Heart right ventricle (tissue), 16 donors: ENCODE results near the gene DEFB112. TPM values are rescaled to one million over a fixed set of nuclear protein-coding genes. Genes with fewer than 3 reads are reported as not detected.

Experiments used
- ATAC-seq, 8 donors: fragments of 200-7000 bp; cut with Tn5 transposase; one replicate each; pipeline ENCODE4 v1.9.1; 2020; ENCODE audit warnings: mild to moderate bottlenecking in 8 of 8, moderate library complexity in 8 of 8, moderate number of reproducible peaks in 1 of 8
- DNase-seq, 2 donors: peaks; one replicate each; pipeline ENCODE4 v3.0.0-alpha.2; 2020
- H3K27ac ChIP-seq, 10 donors: fragments of 200-600 bp; sonication (generic) in 2 of 10; one replicate each; pipeline versions ENCODE4 v1.5.0 to v1.8.0; 2020 to 2022; ENCODE audit warnings: mild to moderate bottlenecking in 3 of 10
- H3K27me3 ChIP-seq, 7 donors: fragments of 200-600 bp; one replicate each; pipeline ENCODE4 v1.8.0; 2021 to 2022; ENCODE audit warnings: mild to moderate bottlenecking in 2 of 7
- H3K36me3 ChIP-seq, 9 donors: fragments of 200-600 bp; sonication (generic) in 1 of 9; one replicate each; pipeline versions ENCODE4 v1.5.0 to v1.8.0; 2020 to 2022; ENCODE audit warnings: mild to moderate bottlenecking in 2 of 9
- H3K4me1 ChIP-seq, 9 donors: fragments of 200-600 bp; sonication (generic) in 1 of 9; one replicate each; pipeline versions ENCODE4 v1.5.0 to v1.8.0; 2020 to 2022; ENCODE audit warnings: mild to moderate bottlenecking in 4 of 9
- H3K4me3 ChIP-seq, 10 donors: fragments of 200-600 bp; sonication (generic) in 2 of 10; one replicate each; pipeline versions ENCODE4 v1.5.0 to v1.8.0; 2020 to 2022; ENCODE audit warnings: mild to moderate bottlenecking in 7 of 10, moderate library complexity in 2 of 10
- H3K9me3 ChIP-seq, 11 donors: fragments of 200-600 bp in 10 of 11; sonication (generic) in 2 of 11; one replicate each; pipeline versions ENCODE4 v1.5.0 to v1.8.0; 2013 to 2022; ENCODE audit warnings: mild to moderate bottlenecking in 2 of 11, control low read depth in 1 of 11, moderate library complexity in 1 of 11
- WGBS, 2 donors: extraction: QIAGEN DNeasy Blood & Tissue Kit; methylation state at CpG; one replicate each; pipeline ENCODE4 v1.1.7; 2013; ENCODE audit warnings: inconsistent platforms in 1 of 2; 5-methylcytosine and 5-hydroxymethylcytosine counted together
- intact Hi-C, 10 donors: fragments of 100-400 bp; cut with DNase I; formaldehyde crosslinking; loops; one replicate each; pipeline versions ENCODE4 v1.11.1 to v1.14.2; 2022
- polyA plus RNA-seq, 2 donors: library from polyadenylated mRNA; stranded (reverse); fragments of 200-250 nt; gene quantifications; one replicate each; pipeline ENCODE4 v1.2.3, GENCODE V29; 2013
- total RNA-seq, 10 donors: library from RNA; stranded (reverse); fragmentation: NEBNext Ultra II Directional in 3 of 10; extraction: Animal tissue kit (Norgen Biotek cat#: 25700) in 3 of 10; gene quantifications; one replicate each; pipeline versions ENCODE4 v1.2.1 to v1.2.4, GENCODE V29; 2021 to 2023
- TF ChIP-seq, protein P1 (sequence below), 9 donors: fragments of 200-600 bp; sonication (generic) in 2 of 9; IDR thresholded peaks; one replicate each; pipeline versions ENCODE4 v1.5.0 to v1.8.0; 2021 to 2022; ENCODE audit warnings: antibody characterized with exemption in 9 of 9, mild to moderate bottlenecking in 5 of 9, moderate library complexity in 1 of 9
- donor health status: Arrhythmogenic right ventricular cardiomyopathy.
- donor health status: ischemic (EF 13 %, LVEDD 7.1; RV severe dilation, severe dysfunction).
- donor health status: healthy with polysubstance abuse.
- donor health status: DM: no; HTN: yes; CAD: no.
- donor health status: DM: no; HTN: no; CAD: no.
- donor health status: ischemic (EF 25% LVEDD 6.9; RV normal size, moderate dysfunction).
- donor health status: ischemic (EF 25% LVEDD 5.7; RV mildly dilated, moderate dysfunction).
- donor health status: healthy.
- donor health status: DM: yes; HTN: yes; CAD: no.
- donor health status: Ischemic cardiomyopathy.
- donor health status: ischemic (EF 35%, LVEDD 5.7; RV mildly dilated, moderate dysfunction).
- donor health status: nonischemic (EF 11% LVEDD 7.7; RV severe dilation, severe dysfunction).
- donor health status: DM: yes; HTN: yes; CAD: no.
- donor health status: PGD.
- donor health status: ischemic (EF 29% LVEDD 5.4; RV normal size, mild dysfunction).
- donor health status: nonischemic (EF 23%, LVEDD 6.1; RV moderate dilation, normal function).

Gene DEFB112
- total and polyA plus RNA-seq, 12 donors = not detected

DNA sequence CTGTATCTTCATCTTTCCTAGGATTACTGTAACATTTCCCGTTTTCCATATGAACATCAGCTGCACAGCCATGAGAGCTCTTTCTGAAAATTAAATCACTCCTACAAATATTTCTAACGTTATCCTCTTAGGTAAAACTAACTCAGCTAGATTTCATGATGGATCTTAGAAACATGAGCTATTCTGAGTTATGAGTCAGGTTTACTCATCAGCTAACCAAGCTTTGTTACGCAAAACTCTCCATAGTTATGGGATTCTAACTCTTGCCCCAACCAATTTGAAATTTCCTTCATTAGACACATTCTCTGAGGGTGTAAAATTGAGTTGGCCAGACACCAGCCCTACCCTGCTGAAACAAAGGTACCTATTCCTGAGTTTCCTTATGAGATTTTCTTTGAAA, 41.9 kb downstream of the DEFB112 start:
- no peak overlapping the region for H3K27ac ChIP-seq
- 75 to 81% methylated on average over 3 of the region's 3 CpGs for WGBS, 2 donors
- ATAC-seq (no peak), DNase-seq (no peak)
- no peaks in the 10 kb centered on the region for H3K36me3 ChIP-seq
- intact Hi-C loops = no loop called here
- H3K4me3 ChIP-seq = no peak overlapping the region
- H3K9me3 ChIP-seq = no peaks in the 10 kb centered on the region
- H3K4me1 ChIP-seq = no peaks in the 10 kb centered on the region
- H3K27me3 ChIP-seq = no peaks in the 10 kb centered on the region
- TF ChIP-seq, protein P1, sequence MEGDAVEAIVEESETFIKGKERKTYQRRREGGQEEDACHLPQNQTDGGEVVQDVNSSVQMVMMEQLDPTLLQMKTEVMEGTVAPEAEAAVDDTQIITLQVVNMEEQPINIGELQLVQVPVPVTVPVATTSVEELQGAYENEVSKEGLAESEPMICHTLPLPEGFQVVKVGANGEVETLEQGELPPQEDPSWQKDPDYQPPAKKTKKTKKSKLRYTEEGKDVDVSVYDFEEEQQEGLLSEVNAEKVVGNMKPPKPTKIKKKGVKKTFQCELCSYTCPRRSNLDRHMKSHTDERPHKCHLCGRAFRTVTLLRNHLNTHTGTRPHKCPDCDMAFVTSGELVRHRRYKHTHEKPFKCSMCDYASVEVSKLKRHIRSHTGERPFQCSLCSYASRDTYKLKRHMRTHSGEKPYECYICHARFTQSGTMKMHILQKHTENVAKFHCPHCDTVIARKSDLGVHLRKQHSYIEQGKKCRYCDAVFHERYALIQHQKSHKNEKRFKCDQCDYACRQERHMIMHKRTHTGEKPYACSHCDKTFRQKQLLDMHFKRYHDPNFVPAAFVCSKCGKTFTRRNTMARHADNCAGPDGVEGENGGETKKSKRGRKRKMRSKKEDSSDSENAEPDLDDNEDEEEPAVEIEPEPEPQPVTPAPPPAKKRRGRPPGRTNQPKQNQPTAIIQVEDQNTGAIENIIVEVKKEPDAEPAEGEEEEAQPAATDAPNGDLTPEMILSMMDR (IDR thresholded peaks at IDR 0.05) = no peak

DNA sequence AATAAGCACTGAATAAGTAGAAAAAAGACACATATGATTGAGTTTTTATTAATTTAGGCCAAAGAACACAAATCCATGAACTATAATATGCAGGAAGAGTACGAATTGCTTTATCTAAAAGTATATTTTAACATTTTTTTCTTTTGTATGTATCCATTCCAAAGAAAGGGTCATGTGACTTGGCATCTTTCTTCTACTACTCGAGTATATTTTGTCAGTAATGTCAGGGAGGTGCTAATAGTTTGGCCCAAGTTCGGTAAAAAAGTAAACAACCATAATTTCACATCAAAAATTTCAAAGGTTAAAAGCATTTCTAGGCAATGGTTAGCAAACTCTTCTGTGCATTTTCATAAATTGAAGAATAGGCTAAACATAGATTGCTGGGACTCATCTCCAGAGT, 46.6 kb downstream of the DEFB112 start:
- TF ChIP-seq, protein P1 (IDR thresholded peaks at IDR 0.05) = no peak
- H3K4me3 ChIP-seq = no peak overlapping the region
- DNase-seq = no peak
- 62 to 74% methylated on average over 3 of the region's 3 CpGs for WGBS, 2 donors
- no peaks in the 10 kb centered on the region for H3K4me1 ChIP-seq
- ATAC-seq = no peak
- H3K27me3 ChIP-seq = no peaks in the 10 kb centered on the region
- intact Hi-C loops = no loop called here
- H3K27ac ChIP-seq = no peak overlapping the region
- H3K9me3 ChIP-seq = no peaks in the 10 kb centered on the region
- H3K36me3 ChIP-seq = no peaks in the 10 kb centered on the region

DNA sequence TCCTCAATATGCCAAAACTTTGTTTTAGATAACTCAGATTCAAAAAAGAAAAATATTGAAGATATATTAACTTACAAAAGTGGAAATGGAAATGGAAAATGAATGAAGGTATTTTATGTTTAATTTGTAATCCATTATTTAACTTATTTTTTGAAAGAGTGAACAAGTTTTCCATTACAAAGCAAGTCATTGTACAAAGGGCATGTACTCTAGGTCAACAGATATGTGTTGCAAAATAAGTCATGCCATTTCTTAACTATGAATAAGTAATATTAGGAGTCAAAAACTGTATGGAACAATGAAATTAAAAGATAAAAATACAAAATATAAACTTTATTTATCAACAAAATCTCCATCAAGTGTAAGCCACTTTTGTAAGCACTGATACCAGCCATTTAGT, 54.5 kb downstream of the DEFB112 start:
- Histone ChIP-seq H3K4me1 (no peaks in the 10 kb centered on the region), H3K27ac (no peak overlapping the region), H3K27me3 (no peaks in the 10 kb centered on the region), H3K4me3 (no peak overlapping the region), H3K36me3 (no peaks in the 10 kb centered on the region), H3K9me3 (peaks cover 0 to 6% (median 0%) of the 10 kb centered on the region in 11 donors)
- DNase-seq (no peak), ATAC-seq (no peak)
- TF ChIP-seq, protein P1 (IDR thresholded peaks at IDR 0.05) = no peak
- intact Hi-C loops = no loop called here

Other genes with a start within 250 kb of the DEFB112 start
- not detected for gene CRISP1, start 183.4 kb downstream of the DEFB112 start, total RNA-seq
- gene CRISP1, start 183.4 kb downstream of the DEFB112 start, polyA plus RNA-seq = not detected
- gene DEFB114, start 85.8 kb downstream of the DEFB112 start, total RNA-seq = not detected
- gene DEFB114, start 85.8 kb downstream of the DEFB112 start, polyA plus RNA-seq = not detected
- not detected for gene DEFB113, start 80.3 kb downstream of the DEFB112 start, total RNA-seq
- not detected for gene DEFB113, start 80.3 kb downstream of the DEFB112 start, polyA plus RNA-seq
- gene DEFB110, start 27.9 kb downstream of the DEFB112 start, total RNA-seq = not detected
- not detected for gene DEFB110, start 27.9 kb downstream of the DEFB112 start, polyA plus RNA-seq